Endothelial cell of umbilical vein (primary cell): Measurements from ENCODE around the gene NUDT8.

Source experiments
- EZH2 ChIP-seq: IDR thresholded peaks from 2 replicates; pipeline ENCODE4 v1.6.1; 2012; ENCODE audit warnings: borderline replicate concordance, low read depth, mild to moderate bottlenecking, moderate library complexity, low read length, inconsistent platforms; ENCODE audit not compliant: severe bottlenecking
- JUN ChIP-seq: IDR thresholded peaks from 2 replicates; pipeline ENCODE4 v1.6.1; 2011; ENCODE audit warnings: borderline replicate concordance, low read depth; ENCODE audit not compliant: insufficient read length, insufficient read depth
- POLR2A ChIP-seq: IDR thresholded peaks from 2 replicates; pipeline ENCODE4 v1.6.1; 2012; ENCODE audit warnings: low read depth, mild to moderate bottlenecking, control low read depth, low read length
- POLR2AphosphoS5 ChIP-seq: IDR thresholded peaks from 2 replicates; pipeline ENCODE4 v1.6.1; 2012; ENCODE audit warnings: low read depth, mild to moderate bottlenecking, control low read depth, low read length, moderate library complexity; ENCODE audit not compliant: insufficient read depth
- TF ChIP-seq, protein P1 (sequence below), 2 donors: IDR thresholded peaks; 1 replicate in 1 of 2; 2 replicates in 1 of 2; pipeline ENCODE4 v1.5.1; 2011; ENCODE audit warnings: low read length in 2 of 2, mild to moderate bottlenecking in 2 of 2, moderate library complexity in 2 of 2, control low read depth in 1 of 2, inconsistent platforms in 1 of 2, low read depth in 1 of 2; ENCODE audit not compliant: insufficient read depth in 1 of 2; ENCODE audit errors: extremely low read depth in 1 of 2
- TF ChIP-seq, protein P2 (sequence below): IDR thresholded peaks from 2 replicates; pipeline ENCODE4 v1.6.1; 2011; ENCODE audit not compliant: insufficient read depth, insufficient read length

DNA sequence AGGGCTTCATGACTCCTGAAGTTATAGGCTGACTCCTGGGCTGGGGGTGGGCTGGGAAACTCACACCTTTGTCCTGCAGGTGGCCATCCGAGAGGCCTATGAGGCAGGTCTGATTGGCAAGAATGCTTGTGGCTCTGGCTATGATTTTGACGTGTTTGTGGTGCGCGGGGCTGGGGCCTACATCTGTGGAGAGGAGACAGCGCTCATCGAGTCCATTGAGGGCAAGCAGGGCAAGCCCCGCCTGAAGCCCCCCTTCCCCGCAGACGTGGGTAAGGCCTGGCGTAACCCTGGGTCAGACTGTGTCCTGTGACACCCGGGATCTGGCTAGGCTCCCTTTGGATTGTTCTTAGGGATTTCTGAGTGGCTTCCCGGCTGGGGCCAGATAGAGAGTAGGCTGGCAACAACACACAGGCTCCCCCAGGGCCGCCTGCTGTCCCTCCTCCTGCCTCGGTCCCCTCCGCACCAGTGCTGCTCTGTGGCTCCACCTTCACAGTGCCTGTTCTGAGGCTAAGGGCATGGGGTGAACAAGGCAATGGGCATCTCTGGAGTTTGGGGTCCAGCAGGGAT lies 19.4 kb downstream of the NUDT8 start:
- TF ChIP-seq, protein P1, sequence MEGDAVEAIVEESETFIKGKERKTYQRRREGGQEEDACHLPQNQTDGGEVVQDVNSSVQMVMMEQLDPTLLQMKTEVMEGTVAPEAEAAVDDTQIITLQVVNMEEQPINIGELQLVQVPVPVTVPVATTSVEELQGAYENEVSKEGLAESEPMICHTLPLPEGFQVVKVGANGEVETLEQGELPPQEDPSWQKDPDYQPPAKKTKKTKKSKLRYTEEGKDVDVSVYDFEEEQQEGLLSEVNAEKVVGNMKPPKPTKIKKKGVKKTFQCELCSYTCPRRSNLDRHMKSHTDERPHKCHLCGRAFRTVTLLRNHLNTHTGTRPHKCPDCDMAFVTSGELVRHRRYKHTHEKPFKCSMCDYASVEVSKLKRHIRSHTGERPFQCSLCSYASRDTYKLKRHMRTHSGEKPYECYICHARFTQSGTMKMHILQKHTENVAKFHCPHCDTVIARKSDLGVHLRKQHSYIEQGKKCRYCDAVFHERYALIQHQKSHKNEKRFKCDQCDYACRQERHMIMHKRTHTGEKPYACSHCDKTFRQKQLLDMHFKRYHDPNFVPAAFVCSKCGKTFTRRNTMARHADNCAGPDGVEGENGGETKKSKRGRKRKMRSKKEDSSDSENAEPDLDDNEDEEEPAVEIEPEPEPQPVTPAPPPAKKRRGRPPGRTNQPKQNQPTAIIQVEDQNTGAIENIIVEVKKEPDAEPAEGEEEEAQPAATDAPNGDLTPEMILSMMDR (IDR thresholded peaks at IDR 0.05; ENCODE audit: extremely low read depth in 1 of 2, insufficient read depth in 1 of 2, low read depth in 1 of 2, low read length in 2 of 2): no peak
- TF ChIP-seq POLR2A: no peak
- no peak for TF ChIP-seq POLR2AphosphoS5
- no peak for TF ChIP-seq EZH2
- TF ChIP-seq, protein P2, sequence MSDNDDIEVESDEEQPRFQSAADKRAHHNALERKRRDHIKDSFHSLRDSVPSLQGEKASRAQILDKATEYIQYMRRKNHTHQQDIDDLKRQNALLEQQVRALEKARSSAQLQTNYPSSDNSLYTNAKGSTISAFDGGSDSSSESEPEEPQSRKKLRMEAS: no peak
- no peak for TF ChIP-seq JUN
